Activated CD4-positive, alpha-beta T cell treated with anti-CD3 and anti-CD28 coated beads for 48 hours (primary cell): ENCODE measurements around the gene MLKL.

Source experiments
- DNase-seq: peaks from one replicate; pipeline ENCODE4 v3.0.0-alpha.2; 2020

Gene MLKL

DNA sequence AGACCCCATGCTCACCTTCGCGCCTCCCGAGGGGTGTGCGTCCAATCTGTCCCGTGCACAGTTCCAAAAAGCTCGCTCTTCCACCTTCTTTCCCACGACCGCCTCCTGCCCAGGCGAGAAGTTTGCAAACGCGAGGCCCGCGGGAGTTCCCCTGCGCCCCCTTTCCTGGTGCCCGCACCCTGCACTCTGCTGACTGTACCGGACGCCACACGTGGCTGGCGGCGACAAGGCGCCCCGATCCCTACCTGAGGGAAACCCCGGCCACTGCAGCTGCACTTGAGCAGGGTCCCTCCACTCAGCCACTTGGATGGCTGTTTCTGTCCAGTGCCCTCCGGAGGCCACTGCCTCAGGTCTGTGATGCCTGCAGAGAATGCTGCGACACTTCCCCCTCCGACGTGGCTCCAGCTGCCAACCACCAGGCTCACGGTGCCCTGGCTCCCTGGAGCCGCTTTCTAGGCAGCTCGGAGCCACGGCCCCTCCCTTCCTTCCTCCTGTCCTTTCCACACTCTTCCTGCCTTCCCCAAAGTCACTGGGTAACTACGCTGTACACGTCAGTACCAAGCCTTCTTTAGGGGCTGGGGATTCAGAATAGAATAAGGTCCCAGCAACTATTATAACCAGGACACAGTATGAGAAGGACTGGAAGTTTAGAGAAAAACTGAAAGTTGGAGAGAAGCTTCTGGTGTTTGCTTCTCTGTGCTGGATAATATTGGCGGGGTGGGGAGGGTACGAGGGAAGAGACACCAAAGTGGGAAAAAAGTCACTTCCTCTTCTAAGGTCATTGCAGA, at the start of gene MLKL:
Gene MLKL (minus strand): TSS at position 425 of the 788 bp plus-strand sequence. CDS start 5,105 bp downstream, outside the sequence.
- peak; percentile 75 for DNase-seq

DNA sequence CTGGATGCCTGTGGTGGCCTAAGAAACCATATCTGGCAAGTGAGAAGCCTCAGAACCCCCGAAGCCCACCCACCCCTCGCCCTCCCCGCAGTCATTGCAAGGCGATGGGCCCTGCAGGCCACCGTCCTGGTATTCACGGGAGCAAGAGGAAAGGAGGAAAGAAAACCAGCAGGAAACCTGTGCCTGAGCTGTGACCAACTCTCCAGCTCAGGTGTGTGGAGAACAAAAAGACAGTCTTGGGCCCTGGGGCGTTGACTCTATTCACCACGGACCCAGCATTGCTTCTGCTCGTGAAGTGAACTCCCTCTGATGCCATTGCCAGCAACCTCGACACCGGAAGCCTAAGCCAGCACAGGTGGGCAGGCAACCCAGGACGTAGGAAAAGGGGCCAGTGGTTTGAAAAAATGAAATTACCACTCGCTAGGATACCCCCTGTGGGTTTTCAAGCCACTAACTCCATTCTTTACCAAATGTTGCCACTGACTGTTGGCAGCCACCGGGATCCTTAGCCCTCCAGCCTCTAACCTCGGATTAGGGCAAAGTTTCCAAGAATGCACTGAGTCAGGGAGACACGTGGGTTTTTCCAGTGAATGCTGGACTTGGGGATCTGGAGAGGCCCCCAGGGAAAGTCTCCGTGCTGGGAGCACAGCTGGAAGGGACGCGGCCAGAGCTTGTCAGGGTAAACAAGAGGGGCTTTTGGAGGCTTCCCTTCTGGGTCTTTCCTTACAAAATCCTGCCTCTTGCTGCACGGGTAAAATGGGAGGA, 48.8 kb upstream of the MLKL start:
- DNase-seq: no peak

GRCh38 chr16:74748616-74749026, 48.0 kb upstream of the MLKL start:
- no peak for DNase-seq

- no peak for DNase-seq
These were observed 47.3 kb upstream of the MLKL start for GRCh38 chr16:74747716-74748615.

- DNase-seq: no peak
These were observed 45.3 kb upstream of the MLKL start for GRCh38 chr16:74745926-74746325.

- DNase-seq: no peak
These were observed 44.5 kb upstream of the MLKL start for GRCh38 chr16:74745109-74745615.

DNA sequence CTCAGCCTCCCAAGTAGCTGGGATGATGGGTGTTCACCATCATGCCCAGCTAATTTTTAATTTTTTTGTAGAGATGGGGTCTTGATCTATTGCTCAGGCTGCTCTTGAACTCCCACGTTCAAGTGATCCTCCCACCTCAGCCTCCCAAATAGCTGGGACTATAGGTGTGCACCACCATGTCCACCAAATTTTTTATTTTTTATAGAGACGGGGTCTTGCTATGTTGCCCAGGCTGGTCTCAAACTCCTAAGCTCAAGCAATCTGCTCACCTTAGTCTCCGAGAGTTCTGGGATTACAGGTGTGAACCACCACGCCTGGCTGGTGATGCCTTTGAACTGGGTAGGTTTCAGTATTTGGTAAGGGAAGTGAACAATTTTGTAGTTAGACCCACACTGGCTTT, 43.9 kb upstream of the MLKL start:
- no peak for DNase-seq

GRCh38 chr16:74743668-74744299, 43.1 kb upstream of the MLKL start:
- no peak for DNase-seq

GRCh38 chr16:74743045-74743667, 42.5 kb upstream of the MLKL start:
- DNase-seq: no peak

DNA sequence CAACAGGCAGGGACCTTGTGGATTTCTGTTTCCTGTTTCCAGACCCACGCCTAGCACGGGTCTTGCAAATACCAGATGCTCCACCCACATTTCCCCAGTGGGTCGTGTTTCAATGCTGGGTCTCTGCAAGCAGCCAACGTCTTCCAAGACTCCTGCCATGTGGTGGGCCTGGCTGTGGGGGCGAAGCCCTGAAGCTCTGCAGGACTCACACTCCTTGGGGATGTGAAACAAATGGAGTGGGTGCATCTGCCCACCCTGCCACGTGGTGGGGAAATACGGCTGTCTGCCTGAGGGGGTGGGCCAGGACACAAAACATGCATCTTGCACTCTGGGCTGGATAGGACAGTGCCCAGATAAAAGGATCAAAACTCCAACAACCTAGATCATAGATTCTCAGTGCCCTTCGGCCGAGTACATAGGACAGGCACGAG, 41.4 kb upstream of the MLKL start:
- DNase-seq: no peak

GRCh38 chr16:74740795-74741304, 40.2 kb upstream of the MLKL start:
- no peak for DNase-seq

GRCh38 chr16:74739275-74739674, 38.6 kb upstream of the MLKL start:
- no peak for DNase-seq

DNA sequence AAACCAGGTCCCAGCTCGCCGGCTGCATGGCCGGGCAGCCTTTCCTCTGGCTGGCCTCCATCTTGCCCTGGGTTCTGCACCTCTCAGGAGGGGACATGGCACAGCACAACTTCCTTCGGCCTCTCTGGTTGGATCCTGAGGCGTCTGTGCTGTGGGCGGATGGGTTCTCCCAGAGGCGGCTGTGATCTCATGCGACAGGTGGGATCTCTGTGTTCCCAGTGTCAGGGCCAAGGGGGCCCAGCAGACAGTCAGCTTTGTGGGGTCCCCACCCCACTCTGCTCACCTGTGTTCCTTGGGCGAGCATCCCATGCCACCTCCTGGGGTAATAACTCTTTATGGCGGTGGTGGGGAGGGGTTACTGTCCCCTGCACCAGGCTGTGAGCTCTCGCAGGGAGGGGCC, 38.2 kb upstream of the MLKL start:
- DNase-seq: no peak

DNA sequence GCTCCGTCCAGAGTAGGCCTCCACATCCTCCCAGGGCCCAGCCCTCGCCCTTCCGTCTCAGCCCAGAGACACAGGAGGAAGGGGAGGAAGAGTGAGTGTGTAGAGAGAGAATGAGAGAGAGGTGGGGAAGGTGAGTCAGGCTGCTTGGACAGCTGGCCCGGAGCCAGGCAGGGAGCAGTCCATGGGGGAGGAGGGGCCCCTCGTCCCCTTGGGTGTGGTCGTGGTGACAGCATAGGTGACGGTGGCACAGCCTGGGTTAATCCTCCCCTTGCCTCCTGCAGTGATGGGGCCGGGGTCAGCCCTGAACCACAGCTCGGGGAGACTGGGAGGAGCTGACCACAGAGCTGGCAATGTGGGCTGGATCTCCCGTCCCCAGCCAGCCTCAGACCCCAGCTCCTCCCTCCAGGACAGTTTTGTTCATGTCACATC, 37.5 kb upstream of the MLKL start:
- DNase-seq: no peak

- no peak for DNase-seq
These were observed 36.9 kb upstream of the MLKL start for GRCh38 chr16:74737521-74737920.

GRCh38 chr16:74736531-74737157, 36.0 kb upstream of the MLKL start:
- no peak for DNase-seq

DNA sequence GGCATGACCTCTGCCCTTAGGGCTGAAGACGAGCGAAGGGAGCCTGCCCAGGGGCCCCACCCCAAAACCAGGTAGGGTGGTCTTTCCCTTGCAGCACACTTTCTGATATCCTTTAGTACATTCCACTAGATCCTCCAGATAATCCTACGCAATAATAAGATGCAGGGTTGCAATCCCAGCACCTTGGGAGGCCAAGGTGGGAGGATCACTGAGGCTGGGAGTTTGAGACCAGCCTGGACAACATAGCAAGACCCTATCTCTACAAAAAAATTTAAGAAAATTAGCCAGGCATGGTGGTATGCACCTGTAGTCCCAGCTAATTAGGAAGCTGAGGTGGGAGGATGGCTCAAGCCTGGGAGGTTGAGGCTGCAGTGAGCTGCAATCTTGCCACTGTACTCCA, 34.9 kb upstream of the MLKL start:
- no peak for DNase-seq

GRCh38 chr16:74735162-74735452, 34.4 kb upstream of the MLKL start:
- no peak for DNase-seq

GRCh38 chr16:74734361-74735161, 33.9 kb upstream of the MLKL start:
- DNase-seq: no peak

DNA sequence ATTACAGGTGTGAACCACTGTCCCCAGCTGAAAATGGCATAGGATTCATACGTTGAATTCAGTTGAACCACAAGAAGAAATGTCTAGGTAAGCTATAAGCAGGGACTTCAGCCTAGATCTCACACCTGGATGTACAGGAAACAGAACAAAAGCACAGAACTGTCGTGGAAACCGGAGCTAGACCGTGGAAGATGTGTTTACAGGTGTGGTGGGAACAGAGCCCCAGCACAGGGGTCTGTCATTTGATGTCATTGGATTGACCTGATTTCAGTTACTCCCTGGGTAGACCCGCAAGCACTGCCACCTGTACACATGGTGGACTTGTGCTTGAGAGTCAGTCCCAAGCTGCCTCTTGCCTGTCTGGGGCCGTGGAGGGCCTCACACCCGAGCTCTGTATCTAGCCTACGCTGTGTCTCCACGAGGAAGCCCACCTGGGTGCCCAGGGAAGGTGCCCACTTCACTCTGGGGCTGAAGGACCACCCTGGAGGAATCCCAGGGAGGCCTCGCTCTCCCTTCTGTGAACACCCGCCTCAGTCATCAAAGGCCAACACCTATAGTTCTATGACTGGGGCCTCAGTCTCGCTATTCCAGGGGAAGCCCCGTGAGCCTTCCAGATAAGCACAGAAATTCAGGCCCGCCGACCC, 32.2 kb upstream of the MLKL start:
- DNase-seq: no peak
